H9 (cell line): Measurements from ENCODE around the gene AMN. TPM values are rescaled to one million over a fixed set of nuclear protein-coding genes. Genes with fewer than 3 reads are reported as not detected.

ENCODE experiments used
- DNase-seq: peaks from one replicate; pipeline ENCODE4 v3.0.0-alpha.2; 2017
- H2AFZ ChIP-seq: one replicate; pipeline ENCODE4 v1.6.1; 2013; ENCODE audit warnings: mild to moderate bottlenecking, low read length, control low read depth, moderate library complexity
- H2AK5ac ChIP-seq: 2 replicates; pipeline ENCODE4 v1.6.1; 2013; ENCODE audit warnings: low read length, control low read depth, mixed read lengths; ENCODE audit not compliant: insufficient read length
- H2BK120ac ChIP-seq: one replicate; pipeline ENCODE4 v1.6.1; 2013; ENCODE audit warnings: low read depth, mild to moderate bottlenecking, low read length, control low read depth, inconsistent platforms; ENCODE audit not compliant: poor library complexity, severe bottlenecking
- H2BK12ac ChIP-seq: 2 replicates; pipeline ENCODE4 v1.6.1; 2013; ENCODE audit warnings: low read length, control low read depth, mixed read lengths, low read depth; ENCODE audit not compliant: insufficient read length
- H2BK15ac ChIP-seq: 2 replicates; pipeline ENCODE4 v1.6.1; 2013; ENCODE audit warnings: low read depth, low read length, control low read depth
- H2BK20ac ChIP-seq: one replicate; pipeline ENCODE4 v1.6.1; 2013; ENCODE audit warnings: low read depth, mild to moderate bottlenecking, low read length, control low read depth, inconsistent platforms; ENCODE audit not compliant: poor library complexity, severe bottlenecking
- H2BK5ac ChIP-seq: 2 replicates; pipeline ENCODE4 v1.6.1; 2013; ENCODE audit warnings: low read length, control low read depth, mixed read lengths; ENCODE audit not compliant: insufficient read length
- H3K14ac ChIP-seq: 2 replicates; pipeline ENCODE4 v1.6.1; 2013; ENCODE audit warnings: low read length, control low read depth; ENCODE audit not compliant: insufficient read depth
- H3K18ac ChIP-seq: 2 replicates; pipeline ENCODE4 v1.6.1; 2013; ENCODE audit warnings: low read depth, mild to moderate bottlenecking, mixed read lengths, low read length, control low read depth; ENCODE audit not compliant: insufficient read length
- H3K23ac ChIP-seq: 2 replicates; pipeline ENCODE4 v1.6.1; 2013; ENCODE audit warnings: low read length, control low read depth, mixed read lengths, low read depth; ENCODE audit not compliant: insufficient read length
- H3K23me2 ChIP-seq: 2 replicates; pipeline ENCODE4 v1.6.1; 2013; ENCODE audit warnings: low read depth, mild to moderate bottlenecking, mixed read lengths, low read length, control low read depth; ENCODE audit not compliant: insufficient read length, poor library complexity, severe bottlenecking
- H3K27ac ChIP-seq: 2 replicates; pipeline ENCODE4 v1.5.1; 2013; ENCODE audit warnings: low read length, control low read depth, mixed read lengths, low read depth; ENCODE audit not compliant: insufficient read length
- H3K27me3 ChIP-seq: 2 replicates; pipeline ENCODE4 v1.6.1; 2013; ENCODE audit warnings: low read length, control low read depth, inconsistent platforms; ENCODE audit not compliant: insufficient read depth
- H3K4ac ChIP-seq: 2 replicates; pipeline ENCODE4 v1.6.1; 2013; ENCODE audit warnings: low read depth, mild to moderate bottlenecking, control low read depth, inconsistent platforms, low read length, moderate library complexity
- H3K4me1 ChIP-seq: 2 replicates; pipeline ENCODE4 v1.6.1; 2013; ENCODE audit warnings: low read length, control low read depth, inconsistent platforms; ENCODE audit not compliant: insufficient read depth
- H3K4me2 ChIP-seq: 2 replicates; pipeline ENCODE4 v1.6.1; 2013; ENCODE audit warnings: low read length, control low read depth, mixed read lengths; ENCODE audit not compliant: insufficient read length, insufficient read depth
- H3K56ac ChIP-seq: 2 replicates; pipeline ENCODE4 v1.6.1; 2013; ENCODE audit warnings: low read depth, mild to moderate bottlenecking, mixed read lengths, low read length, control low read depth; ENCODE audit not compliant: insufficient read length
- H3K79me1 ChIP-seq: 2 replicates; pipeline ENCODE4 v1.6.1; 2013; ENCODE audit warnings: low read depth, mild to moderate bottlenecking, moderate library complexity, low read length, control low read depth, inconsistent platforms; ENCODE audit not compliant: insufficient read depth, poor library complexity, severe bottlenecking
- H3K79me2 ChIP-seq: 2 replicates; pipeline ENCODE4 v1.6.1; 2013; ENCODE audit warnings: low read length, control low read depth, inconsistent platforms; ENCODE audit not compliant: insufficient read depth
- H3K9ac ChIP-seq: 2 replicates; pipeline ENCODE4 v1.6.1; 2013; ENCODE audit warnings: low read length, control low read depth, mixed read lengths; ENCODE audit not compliant: insufficient read length; ENCODE audit errors: extremely low read depth
- H3K9me3 ChIP-seq: one replicate; pipeline ENCODE4 v1.6.1; 2013; ENCODE audit warnings: low read depth, low read length, inconsistent platforms; ENCODE audit not compliant: control insufficient read depth
- H3T11ph ChIP-seq: one replicate; pipeline ENCODE4 v1.6.1; 2013; ENCODE audit warnings: mild to moderate bottlenecking, low read length, control low read depth, inconsistent platforms
- H4K20me1 ChIP-seq: one replicate; pipeline ENCODE4 v1.6.1; 2013; ENCODE audit not compliant: control insufficient read depth, insufficient read length, insufficient read depth
- H4K5ac ChIP-seq: 2 replicates; pipeline ENCODE4 v1.6.1; 2013; ENCODE audit warnings: low read depth, mild to moderate bottlenecking, mixed read lengths, low read length, control low read depth; ENCODE audit not compliant: insufficient read length
- H4K8ac ChIP-seq: replicated peaks from 2 replicates; pipeline ENCODE4 v1.6.1; 2013; ENCODE audit warnings: low read length, control low read depth, mixed read lengths, low read depth; ENCODE audit not compliant: insufficient read length
- H4K91ac ChIP-seq: 2 replicates; pipeline ENCODE4 v1.6.1; 2013; ENCODE audit warnings: low read depth, mild to moderate bottlenecking, moderate library complexity, mixed read lengths, low read length, control low read depth; ENCODE audit not compliant: insufficient read length
- H3K27ac Mint-ChIP-seq, 3 experiments: 2 replicates in 2 of 3; 3 replicates in 1 of 3; pipeline ENCODE4 v1.8.0; 2020 to 2021; ENCODE audit warnings: mixed read lengths in 3 of 3, mild to moderate bottlenecking in 1 of 3, moderate library complexity in 1 of 3
- H3K27me3 Mint-ChIP-seq: 2 replicates; pipeline ENCODE4 v1.8.0; 2021; ENCODE audit warnings: low read depth, mild to moderate bottlenecking, moderate library complexity, mixed read lengths
- H3K36me3 Mint-ChIP-seq, 3 experiments: 2 replicates in 2 of 3; 3 replicates in 1 of 3; pipeline ENCODE4 v1.8.0; 2020 to 2021; ENCODE audit warnings: low read depth in 3 of 3, mixed read lengths in 3 of 3; ENCODE audit not compliant: insufficient read depth in 1 of 3
- H3K4me1 Mint-ChIP-seq, 2 experiments: 2 replicates each; pipeline ENCODE4 v1.8.0; 2020; ENCODE audit warnings: mixed read lengths in 2 of 2
- H3K4me3 Mint-ChIP-seq, 2 experiments: 2 replicates in 1 of 2; 3 replicates in 1 of 2; pipeline ENCODE4 v1.8.0; 2020 to 2021; ENCODE audit warnings: mild to moderate bottlenecking in 2 of 2, mixed read lengths in 2 of 2, moderate library complexity in 1 of 2
- H3K9me3 Mint-ChIP-seq, 2 experiments: 2 replicates in 1 of 2; 3 replicates in 1 of 2; pipeline ENCODE4 v1.8.0; 2020; ENCODE audit warnings: mild to moderate bottlenecking in 2 of 2, mixed read lengths in 2 of 2, moderate library complexity in 1 of 2
- WGBS: extraction: QIAGEN DNeasy Blood & Tissue Kit; methylation state at CpG from one replicate; pipeline ENCODE4 v1.1.7; 2013; ENCODE audit warnings: missing lambda C conversion rate, low lambda C conversion rate, mixed read lengths; ENCODE audit not compliant: insufficient read length; ENCODE audit errors: extremely low coverage; 5-methylcytosine and 5-hydroxymethylcytosine counted together
- total RNA-seq: library from RNA; stranded (reverse); gene quantifications from 2 replicates; pipeline ENCODE4 v1.2.1, GENCODE V29; 2021
- TF ChIP-seq, protein P1 (sequence below): fragments of 200-600 bp; sonication (generic); conservative IDR thresholded peaks from 3 replicates; pipeline ENCODE4 v1.8.0; 2021; ENCODE audit warnings: antibody characterized with exemption, mild to moderate bottlenecking

Gene AMN
- total RNA-seq, 1 experiment from 2014 or later, result 1.9 TPM

DNA sequence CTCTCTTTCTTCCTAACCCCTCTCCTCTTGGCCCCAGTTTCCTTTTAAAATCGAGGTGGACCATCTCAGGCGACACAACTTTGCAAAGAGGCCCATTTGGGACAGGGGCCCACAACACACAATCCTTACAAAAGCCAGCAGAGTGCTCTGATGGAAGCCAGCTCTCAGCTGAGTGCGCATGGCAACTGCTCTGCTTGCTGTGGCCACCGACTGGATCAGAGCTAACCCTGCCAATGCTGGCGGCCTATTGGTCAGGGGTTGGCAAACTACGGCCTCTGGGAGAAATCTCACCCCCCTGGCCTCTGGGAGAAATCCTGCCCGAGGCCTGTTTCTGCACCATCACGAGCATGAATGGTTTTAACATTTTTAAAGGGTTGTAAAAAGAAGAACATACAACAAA is 55.0 kb downstream of the AMN start:
- Histone ChIP-seq H4K5ac (no peak overlapping the region), H3K23ac (no peak overlapping the region), H3T11ph (no peak overlapping the region), H3K79me2 (no peaks in the 10 kb centered on the region), H3K56ac (no peak overlapping the region), H4K20me1 (peaks cover 2% of the 10 kb centered on the region), H3K4me1 (no peaks in the 10 kb centered on the region), H4K8ac (no peak overlapping the region), H3K4me2 (no peak overlapping the region), H3K14ac (no peak overlapping the region), H2BK5ac (no peak overlapping the region), H3K18ac (no peak overlapping the region), H3K79me1 (no peaks in the 10 kb centered on the region), H2BK20ac (no peak overlapping the region), H3K23me2 (no peaks in the 10 kb centered on the region), H4K91ac (no peak overlapping the region), H2BK120ac (no peak overlapping the region), H2BK15ac (no peak overlapping the region), H2AK5ac (no peak overlapping the region), H3K27ac (no peak overlapping the region), H3K9ac (no peak overlapping the region), H3K27me3 (no peaks in the 10 kb centered on the region), H3K4ac (no peak overlapping the region), H2BK12ac (no peak overlapping the region), H3K9me3 (no peaks in the 10 kb centered on the region), H2AFZ (no peak overlapping the region)
- Mint-ChIP-seq H3K36me3 (peaks cover 21 to 89% (median 47%) of the 10 kb centered on the region in 3 experiments; a peak in 6 of 7 replicates), H3K9me3 (no peaks in the 10 kb centered on the region), H3K4me3 (no peak overlapping the region), H3K4me1 (no peaks in the 10 kb centered on the region), H3K27ac (peak overlapping the region in 1 of 3 experiments; percentile 89; a peak in 3 of 7 replicates), H3K27me3 (no peaks in the 10 kb centered on the region)
- TF ChIP-seq, protein P1, sequence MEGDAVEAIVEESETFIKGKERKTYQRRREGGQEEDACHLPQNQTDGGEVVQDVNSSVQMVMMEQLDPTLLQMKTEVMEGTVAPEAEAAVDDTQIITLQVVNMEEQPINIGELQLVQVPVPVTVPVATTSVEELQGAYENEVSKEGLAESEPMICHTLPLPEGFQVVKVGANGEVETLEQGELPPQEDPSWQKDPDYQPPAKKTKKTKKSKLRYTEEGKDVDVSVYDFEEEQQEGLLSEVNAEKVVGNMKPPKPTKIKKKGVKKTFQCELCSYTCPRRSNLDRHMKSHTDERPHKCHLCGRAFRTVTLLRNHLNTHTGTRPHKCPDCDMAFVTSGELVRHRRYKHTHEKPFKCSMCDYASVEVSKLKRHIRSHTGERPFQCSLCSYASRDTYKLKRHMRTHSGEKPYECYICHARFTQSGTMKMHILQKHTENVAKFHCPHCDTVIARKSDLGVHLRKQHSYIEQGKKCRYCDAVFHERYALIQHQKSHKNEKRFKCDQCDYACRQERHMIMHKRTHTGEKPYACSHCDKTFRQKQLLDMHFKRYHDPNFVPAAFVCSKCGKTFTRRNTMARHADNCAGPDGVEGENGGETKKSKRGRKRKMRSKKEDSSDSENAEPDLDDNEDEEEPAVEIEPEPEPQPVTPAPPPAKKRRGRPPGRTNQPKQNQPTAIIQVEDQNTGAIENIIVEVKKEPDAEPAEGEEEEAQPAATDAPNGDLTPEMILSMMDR, result no peak
- DNase-seq, result no peak
- WGBS, result no CpG with 5 or more reads among the region's 8 CpGs
